Mesothelial cell of epicardium (in vitro differentiated cells): ENCODE measurements around the gene TJAP1. TPM values are rescaled to one million over a fixed set of nuclear protein-coding genes. Genes with fewer than 3 reads are reported as not detected.

Experiments used
- DNase-seq, 2 experiments: peaks; one replicate each; pipeline ENCODE4 v3.0.0; 2021; ENCODE audit warnings: low spot score in 2 of 2; ENCODE audit not compliant: unreplicated experiment in 2 of 2
- H3K27ac Mint-ChIP-seq: 2 replicates; pipeline ENCODE4 v1.8.0; 2021; ENCODE audit warnings: mixed read lengths
- H3K27me3 Mint-ChIP-seq: 2 replicates; pipeline ENCODE4 v1.8.0; 2021; ENCODE audit warnings: low read depth, mixed read lengths
- H3K36me3 Mint-ChIP-seq: 2 replicates; pipeline ENCODE4 v1.8.0; 2021; ENCODE audit warnings: mixed read lengths
- H3K4me1 Mint-ChIP-seq: 2 replicates; pipeline ENCODE4 v1.8.0; 2021; ENCODE audit warnings: mixed read lengths
- H3K4me3 Mint-ChIP-seq: 2 replicates; pipeline ENCODE4 v1.8.0; 2021; ENCODE audit warnings: mild to moderate bottlenecking, moderate library complexity, mixed read lengths
- H3K9me3 Mint-ChIP-seq: 2 replicates; pipeline ENCODE4 v1.8.0; 2021; ENCODE audit warnings: mixed read lengths
- total RNA-seq: library from RNA; stranded (reverse); gene quantifications from 3 replicates; pipeline ENCODE4 v1.2.1, GENCODE V29; 2021
- TF ChIP-seq, protein P1 (sequence below): fragments of 200-600 bp; sonication (generic); IDR thresholded peaks from one replicate; pipeline ENCODE4 v1.5.0; 2021; ENCODE audit warnings: antibody characterized with exemption; ENCODE audit not compliant: unreplicated experiment

TJAP1 gene
- total RNA-seq, 1 donor from 2014 or later = 49.7 TPM

DNA sequence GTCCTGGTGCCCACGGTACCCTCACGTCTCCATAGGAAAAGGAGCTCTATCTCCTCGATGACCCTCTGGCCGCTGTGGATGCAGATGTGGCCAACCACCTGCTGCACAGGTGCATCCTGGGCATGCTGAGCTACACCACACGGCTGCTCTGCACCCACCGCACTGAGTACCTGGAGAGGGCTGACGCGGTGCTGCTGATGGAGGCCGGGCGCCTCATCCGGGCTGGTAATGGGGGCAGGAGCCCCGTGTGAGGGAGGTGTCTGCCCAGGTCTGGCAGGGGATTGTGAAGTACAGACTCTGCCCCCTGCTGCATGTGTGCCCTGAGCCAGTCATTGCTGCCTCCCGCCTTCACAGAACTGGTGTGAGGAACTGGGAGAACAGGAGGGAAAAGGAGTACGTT is 34.4 kb upstream of the TJAP1 start:
- Mint-ChIP-seq H3K27me3 (no peaks in the 10 kb centered on the region), H3K27ac (no peak overlapping the region), H3K4me3 (no peak overlapping the region), H3K36me3 (peaks cover 25% of the 10 kb centered on the region), H3K9me3 (no peaks in the 10 kb centered on the region), H3K4me1 (peaks cover 2% of the 10 kb centered on the region)
- no peak for DNase-seq
- TF ChIP-seq, protein P1, sequence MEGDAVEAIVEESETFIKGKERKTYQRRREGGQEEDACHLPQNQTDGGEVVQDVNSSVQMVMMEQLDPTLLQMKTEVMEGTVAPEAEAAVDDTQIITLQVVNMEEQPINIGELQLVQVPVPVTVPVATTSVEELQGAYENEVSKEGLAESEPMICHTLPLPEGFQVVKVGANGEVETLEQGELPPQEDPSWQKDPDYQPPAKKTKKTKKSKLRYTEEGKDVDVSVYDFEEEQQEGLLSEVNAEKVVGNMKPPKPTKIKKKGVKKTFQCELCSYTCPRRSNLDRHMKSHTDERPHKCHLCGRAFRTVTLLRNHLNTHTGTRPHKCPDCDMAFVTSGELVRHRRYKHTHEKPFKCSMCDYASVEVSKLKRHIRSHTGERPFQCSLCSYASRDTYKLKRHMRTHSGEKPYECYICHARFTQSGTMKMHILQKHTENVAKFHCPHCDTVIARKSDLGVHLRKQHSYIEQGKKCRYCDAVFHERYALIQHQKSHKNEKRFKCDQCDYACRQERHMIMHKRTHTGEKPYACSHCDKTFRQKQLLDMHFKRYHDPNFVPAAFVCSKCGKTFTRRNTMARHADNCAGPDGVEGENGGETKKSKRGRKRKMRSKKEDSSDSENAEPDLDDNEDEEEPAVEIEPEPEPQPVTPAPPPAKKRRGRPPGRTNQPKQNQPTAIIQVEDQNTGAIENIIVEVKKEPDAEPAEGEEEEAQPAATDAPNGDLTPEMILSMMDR = no peak

DNA sequence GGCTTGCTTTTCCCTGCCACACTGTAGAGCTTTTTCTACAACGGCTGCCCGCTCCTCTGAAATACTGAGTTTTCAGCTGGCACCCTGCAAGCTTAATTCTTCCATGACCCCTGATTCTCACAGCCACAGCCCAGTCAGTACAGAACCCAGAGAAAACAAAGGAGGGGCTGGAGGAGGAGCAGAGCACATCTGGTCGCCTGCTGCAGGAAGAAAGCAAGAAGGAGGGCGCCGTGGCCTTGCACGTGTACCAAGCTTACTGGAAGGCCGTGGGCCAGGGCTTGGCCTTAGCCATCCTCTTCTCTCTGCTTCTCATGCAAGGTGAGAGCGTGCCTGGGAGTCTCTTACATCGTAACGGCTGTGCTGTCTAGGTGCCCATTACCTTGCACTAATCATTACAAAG is 33.3 kb upstream of the TJAP1 start:
- H3K4me1 Mint-ChIP-seq = no peaks in the 10 kb centered on the region
- no peaks in the 10 kb centered on the region for H3K27me3 Mint-ChIP-seq
- no peak for DNase-seq
- H3K36me3 Mint-ChIP-seq = peaks cover 28% of the 10 kb centered on the region
- no peaks in the 10 kb centered on the region for H3K9me3 Mint-ChIP-seq
- H3K4me3 Mint-ChIP-seq = no peak overlapping the region
- TF ChIP-seq, protein P1 = no peak
- no peak overlapping the region for H3K27ac Mint-ChIP-seq

DNA sequence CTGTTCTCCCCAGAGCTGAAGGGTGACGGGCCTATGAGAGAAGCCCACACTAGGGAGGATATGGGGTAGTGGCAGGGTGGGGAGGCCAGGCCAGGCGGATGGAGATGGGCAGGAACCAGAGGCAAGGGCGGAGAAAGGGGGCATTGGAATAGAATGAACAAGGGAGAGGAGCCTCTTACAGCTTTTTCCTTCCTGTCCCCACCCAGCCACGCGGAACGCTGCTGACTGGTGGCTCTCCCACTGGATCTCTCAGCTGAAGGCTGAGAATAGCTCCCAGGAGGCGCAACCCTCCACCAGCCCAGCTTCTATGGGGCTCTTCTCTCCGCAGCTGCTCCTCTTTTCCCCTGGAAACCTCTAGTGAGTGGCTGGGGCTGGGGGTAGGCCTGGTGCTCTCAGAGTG is 32.8 kb upstream of the TJAP1 start:
- no peak overlapping the region for H3K27ac Mint-ChIP-seq

DNA sequence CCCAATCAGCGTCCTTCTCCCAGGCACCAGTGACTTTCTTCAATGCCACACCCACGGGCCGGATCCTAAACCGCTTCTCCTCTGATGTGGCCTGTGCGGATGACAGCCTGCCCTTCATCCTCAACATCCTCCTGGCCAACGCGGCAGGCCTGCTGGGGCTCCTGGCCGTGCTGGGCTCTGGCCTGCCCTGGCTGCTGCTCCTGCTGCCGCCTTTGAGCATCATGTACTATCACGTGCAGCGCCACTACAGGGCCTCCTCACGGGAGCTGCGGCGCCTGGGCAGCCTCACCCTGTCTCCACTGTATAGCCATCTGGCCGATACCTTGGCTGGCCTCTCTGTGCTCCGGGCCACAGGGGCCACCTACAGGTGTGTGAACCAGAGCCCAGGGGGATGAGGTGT is 31.8 kb upstream of the TJAP1 start:
- Mint-ChIP-seq H3K27ac (no peak overlapping the region), H3K4me3 (no peak overlapping the region), H3K27me3 (no peaks in the 10 kb centered on the region), H3K36me3 (peaks cover 28% of the 10 kb centered on the region), H3K4me1 (no peaks in the 10 kb centered on the region), H3K9me3 (no peaks in the 10 kb centered on the region)
- TF ChIP-seq, protein P1 = no peak
- no peak for DNase-seq

More for the DNA sequence above, 32.8 kb upstream of the TJAP1 start:
- no peaks in the 10 kb centered on the region for H3K9me3 Mint-ChIP-seq
- TF ChIP-seq, protein P1 = no peak
- DNase-seq = no peak
- H3K4me3 Mint-ChIP-seq = no peak overlapping the region
- H3K4me1 Mint-ChIP-seq = no peaks in the 10 kb centered on the region
- peaks cover 28% of the 10 kb centered on the region for H3K36me3 Mint-ChIP-seq
- H3K27me3 Mint-ChIP-seq = no peaks in the 10 kb centered on the region

DNA sequence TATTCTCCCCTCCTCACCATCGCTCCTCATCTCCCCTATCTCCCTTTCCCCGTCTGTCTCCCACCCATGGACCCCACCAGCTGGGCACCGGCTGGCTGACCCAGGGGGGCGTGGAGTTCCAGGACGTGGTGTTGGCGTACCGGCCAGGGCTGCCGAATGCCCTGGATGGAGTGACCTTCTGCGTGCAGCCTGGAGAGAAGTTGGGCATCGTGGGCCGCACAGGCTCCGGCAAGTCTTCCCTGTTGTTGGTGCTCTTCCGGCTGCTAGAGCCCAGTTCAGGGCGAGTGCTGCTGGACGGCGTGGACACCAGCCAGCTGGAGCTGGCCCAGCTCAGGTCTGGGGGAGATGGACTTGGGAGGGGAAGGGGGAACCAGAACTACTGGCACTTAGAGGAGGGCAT is 29.8 kb upstream of the TJAP1 start:
- DNase-seq = no peak
- H3K36me3 Mint-ChIP-seq = peaks cover 24% of the 10 kb centered on the region
- H3K27ac Mint-ChIP-seq = no peak overlapping the region
- H3K9me3 Mint-ChIP-seq = no peaks in the 10 kb centered on the region
- TF ChIP-seq, protein P1 = no peak
- no peaks in the 10 kb centered on the region for H3K27me3 Mint-ChIP-seq
- no peaks in the 10 kb centered on the region for H3K4me1 Mint-ChIP-seq
- no peak overlapping the region for H3K4me3 Mint-ChIP-seq

DNA sequence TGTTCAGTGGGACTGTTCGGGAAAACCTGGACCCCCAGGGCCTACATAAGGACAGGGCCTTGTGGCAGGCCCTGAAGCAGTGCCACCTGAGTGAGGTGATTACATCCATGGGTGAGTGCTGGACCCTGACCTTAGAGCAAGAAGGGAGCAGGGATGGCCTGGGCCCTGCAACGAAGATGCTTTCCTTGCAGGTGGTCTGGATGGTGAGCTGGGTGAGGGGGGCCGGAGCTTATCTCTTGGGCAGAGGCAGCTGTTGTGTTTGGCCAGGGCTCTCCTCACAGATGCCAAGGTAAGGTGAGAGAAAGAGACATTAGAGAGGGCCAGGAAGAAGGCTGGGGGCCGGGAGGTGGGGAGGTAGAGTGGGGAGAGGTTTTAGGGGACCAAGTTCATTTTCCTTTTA is 28.5 kb upstream of the TJAP1 start:
- DNase-seq = no peak
- Mint-ChIP-seq H3K27ac (no peak overlapping the region), H3K4me1 (no peaks in the 10 kb centered on the region), H3K9me3 (no peaks in the 10 kb centered on the region), H3K36me3 (peaks cover 13% of the 10 kb centered on the region), H3K4me3 (no peak overlapping the region), H3K27me3 (peaks cover 2% of the 10 kb centered on the region)
- TF ChIP-seq, protein P1 = no peak
